Right atrium auricular region (tissue), 2 donors: ENCODE measurements around the gene HMGXB3. TPM values are rescaled to one million over a fixed set of nuclear protein-coding genes. Genes with fewer than 3 reads are reported as not detected.

Experiments
- DNase-seq: peaks from one replicate; pipeline ENCODE4 v3.0.0-alpha.2; 2019; ENCODE audit warnings: low spot score
- H3K27ac ChIP-seq, 2 donors: fragments of 200-600 bp; sonication (generic); 1 replicate in 1 of 2; 2 replicates in 1 of 2; pipeline ENCODE4 v1.5.1; 2016 to 2019
- H3K27me3 ChIP-seq, 2 donors: fragments of 200-600 bp; sonication (generic); one replicate each; pipeline versions ENCODE4 v1.5.1 to v1.6.0; 2017 to 2019
- H3K36me3 ChIP-seq: fragments of 200-600 bp; sonication (generic); one replicate; pipeline ENCODE4 v1.5.1; 2016
- H3K4me1 ChIP-seq, 2 donors: fragments of 200-600 bp; sonication (generic); one replicate each; pipeline versions ENCODE4 v1.5.1 to v1.6.0; 2017 to 2019
- H3K4me3 ChIP-seq, 2 donors: fragments of 200-600 bp; sonication (generic); 1 replicate in 1 of 2; 2 replicates in 1 of 2; pipeline ENCODE4 v1.5.1; 2017 to 2019; ENCODE audit warnings: mild to moderate bottlenecking in 1 of 2, moderate library complexity in 1 of 2
- H3K9me3 ChIP-seq, 2 donors: fragments of 200-600 bp; sonication (generic); one replicate each; pipeline ENCODE4 v1.5.1; 2019
- total RNA-seq, 2 donors: library from RNA; depleted of rRNA; stranded (reverse); fragments of >200 nt; gene quantifications; one replicate each; pipeline ENCODE4 v1.1.0, GENCODE V29; 2016
- TF ChIP-seq, protein P1 (sequence below), 2 donors: fragments of 200-600 bp; sonication (generic); IDR thresholded peaks; one replicate each; pipeline ENCODE4 v1.5.1; 2019; ENCODE audit warnings: antibody characterized with exemption in 2 of 2

The HMGXB3 gene
- total RNA-seq, 2 donors from 2014 or later: 18.4 to 21.1 TPM

DNA sequence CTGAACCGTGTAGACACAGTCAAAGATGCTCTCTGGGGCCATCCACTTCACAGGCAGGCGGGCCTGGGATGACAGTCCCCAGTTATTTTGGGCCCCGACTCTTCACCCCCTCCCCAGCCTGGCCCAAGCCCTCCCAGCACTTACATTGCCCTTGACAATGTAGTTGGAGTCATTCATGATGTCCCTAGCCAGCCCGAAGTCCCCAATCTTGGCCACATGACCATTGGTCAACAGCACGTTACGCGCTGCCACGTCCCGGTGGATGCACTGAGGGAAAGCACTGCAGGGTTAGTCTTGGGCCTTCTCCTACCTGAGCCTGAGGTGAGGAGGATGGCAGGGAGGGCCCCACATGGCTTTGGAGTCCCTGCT, 55.5 kb downstream of the HMGXB3 start:
- no peak overlapping the region for H3K27ac ChIP-seq
- H3K4me1 ChIP-seq: no peaks in the 10 kb centered on the region
- peaks cover 34% of the 10 kb centered on the region for H3K36me3 ChIP-seq
- no peak for DNase-seq
- TF ChIP-seq, protein P1, sequence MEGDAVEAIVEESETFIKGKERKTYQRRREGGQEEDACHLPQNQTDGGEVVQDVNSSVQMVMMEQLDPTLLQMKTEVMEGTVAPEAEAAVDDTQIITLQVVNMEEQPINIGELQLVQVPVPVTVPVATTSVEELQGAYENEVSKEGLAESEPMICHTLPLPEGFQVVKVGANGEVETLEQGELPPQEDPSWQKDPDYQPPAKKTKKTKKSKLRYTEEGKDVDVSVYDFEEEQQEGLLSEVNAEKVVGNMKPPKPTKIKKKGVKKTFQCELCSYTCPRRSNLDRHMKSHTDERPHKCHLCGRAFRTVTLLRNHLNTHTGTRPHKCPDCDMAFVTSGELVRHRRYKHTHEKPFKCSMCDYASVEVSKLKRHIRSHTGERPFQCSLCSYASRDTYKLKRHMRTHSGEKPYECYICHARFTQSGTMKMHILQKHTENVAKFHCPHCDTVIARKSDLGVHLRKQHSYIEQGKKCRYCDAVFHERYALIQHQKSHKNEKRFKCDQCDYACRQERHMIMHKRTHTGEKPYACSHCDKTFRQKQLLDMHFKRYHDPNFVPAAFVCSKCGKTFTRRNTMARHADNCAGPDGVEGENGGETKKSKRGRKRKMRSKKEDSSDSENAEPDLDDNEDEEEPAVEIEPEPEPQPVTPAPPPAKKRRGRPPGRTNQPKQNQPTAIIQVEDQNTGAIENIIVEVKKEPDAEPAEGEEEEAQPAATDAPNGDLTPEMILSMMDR (IDR thresholded peaks at IDR 0.05): no peak
- no peaks in the 10 kb centered on the region for H3K27me3 ChIP-seq
- no peaks in the 10 kb centered on the region for H3K9me3 ChIP-seq
- H3K4me3 ChIP-seq: no peak overlapping the region

DNA sequence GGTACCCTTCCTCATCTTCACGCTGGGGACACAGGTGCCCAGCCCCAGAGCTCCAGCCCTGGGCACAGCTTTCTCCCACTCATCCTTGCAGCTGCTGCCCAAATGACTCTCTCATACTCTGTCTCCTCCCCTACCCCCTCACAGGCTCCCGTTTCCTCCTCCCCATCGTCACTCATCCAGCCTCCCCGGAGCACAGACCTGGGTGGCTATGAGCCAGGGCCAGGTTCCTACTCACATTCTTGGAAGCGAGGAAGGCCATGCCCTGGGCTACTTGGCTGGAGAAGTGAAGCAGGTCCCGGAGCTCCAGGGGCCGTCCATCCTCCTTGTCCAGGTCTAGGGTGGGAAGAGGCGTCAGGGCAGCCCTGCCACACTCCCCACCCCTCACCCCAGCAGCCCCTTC, 56.5 kb downstream of the HMGXB3 start:
- no peaks in the 10 kb centered on the region for H3K27me3 ChIP-seq
- H3K9me3 ChIP-seq: no peaks in the 10 kb centered on the region
- no peak overlapping the region for H3K27ac ChIP-seq
- no peaks in the 10 kb centered on the region for H3K4me1 ChIP-seq
- H3K36me3 ChIP-seq: peaks cover 24% of the 10 kb centered on the region
- no peak overlapping the region for H3K4me3 ChIP-seq
- no peak for DNase-seq
- TF ChIP-seq, protein P1 (IDR thresholded peaks at IDR 0.05): no peak

DNA sequence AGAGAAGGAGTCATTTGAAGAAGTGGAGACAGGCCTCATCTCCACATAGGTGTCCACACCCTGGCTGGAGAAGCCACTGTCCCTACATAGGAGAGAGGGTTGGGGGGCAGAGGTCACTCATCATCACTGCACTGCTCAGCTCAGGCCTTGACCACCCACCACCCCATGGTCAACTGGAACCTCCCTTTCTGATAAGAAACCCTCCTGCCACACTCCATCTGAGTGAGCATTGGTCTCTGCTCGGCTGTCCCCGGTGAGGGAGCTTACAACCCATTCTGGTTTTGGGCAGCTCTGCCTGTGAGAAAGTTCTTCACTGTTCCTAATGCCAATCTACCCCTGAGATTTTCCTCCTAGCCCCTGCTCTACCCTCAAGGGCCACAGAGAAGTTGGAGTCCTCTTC, 57.0 kb downstream of the HMGXB3 start:
- TF ChIP-seq, protein P1 (IDR thresholded peaks at IDR 0.05): no peak
- no peaks in the 10 kb centered on the region for H3K27me3 ChIP-seq
- H3K9me3 ChIP-seq: no peaks in the 10 kb centered on the region
- H3K4me1 ChIP-seq: no peaks in the 10 kb centered on the region
- no peak overlapping the region for H3K27ac ChIP-seq
- peaks cover 19% of the 10 kb centered on the region for H3K36me3 ChIP-seq
- DNase-seq: no peak
- H3K4me3 ChIP-seq: no peak overlapping the region

- no peaks in the 10 kb centered on the region for H3K4me1 ChIP-seq
- peaks cover 15% of the 10 kb centered on the region for H3K36me3 ChIP-seq
Measured at GRCh38 chr5:150057996-150058395, 57.5 kb downstream of the HMGXB3 start.

GRCh38 chr5:150058480-150059126, 58.1 kb downstream of the HMGXB3 start:
- TF ChIP-seq, protein P1 (IDR thresholded peaks at IDR 0.05): no peak
- no peak overlapping the region for H3K4me3 ChIP-seq
- H3K27me3 ChIP-seq: no peaks in the 10 kb centered on the region
- peaks cover 8% of the 10 kb centered on the region for H3K36me3 ChIP-seq
- no peaks in the 10 kb centered on the region for H3K9me3 ChIP-seq
- DNase-seq: no peak
- H3K27ac ChIP-seq: no peak overlapping the region
- no peaks in the 10 kb centered on the region for H3K4me1 ChIP-seq

More at GRCh38 chr5:150057996-150058395, 57.5 kb downstream of the HMGXB3 start:
- TF ChIP-seq, protein P1 (IDR thresholded peaks at IDR 0.05): no peak
- DNase-seq: no peak
- H3K9me3 ChIP-seq: no peaks in the 10 kb centered on the region
- no peak overlapping the region for H3K27ac ChIP-seq
- no peak overlapping the region for H3K4me3 ChIP-seq
- no peaks in the 10 kb centered on the region for H3K27me3 ChIP-seq

- H3K27ac ChIP-seq: no peak overlapping the region
- TF ChIP-seq, protein P1 (IDR thresholded peaks at IDR 0.05): no peak
- H3K9me3 ChIP-seq: no peaks in the 10 kb centered on the region
- DNase-seq: no peak
- H3K27me3 ChIP-seq: no peaks in the 10 kb centered on the region
- no peaks in the 10 kb centered on the region for H3K36me3 ChIP-seq
- no peaks in the 10 kb centered on the region for H3K4me1 ChIP-seq
- H3K4me3 ChIP-seq: no peak overlapping the region
Measured at GRCh38 chr5:150059623-150060022, 59.1 kb downstream of the HMGXB3 start.
